ENCODE data around the gene HLA-DQA1.
"Not testable (repeated sequence)": the region's sequence is repeated elsewhere in the genome, so short reads cannot be mapped to it uniquely, and the experiment has no call there.

DNA sequence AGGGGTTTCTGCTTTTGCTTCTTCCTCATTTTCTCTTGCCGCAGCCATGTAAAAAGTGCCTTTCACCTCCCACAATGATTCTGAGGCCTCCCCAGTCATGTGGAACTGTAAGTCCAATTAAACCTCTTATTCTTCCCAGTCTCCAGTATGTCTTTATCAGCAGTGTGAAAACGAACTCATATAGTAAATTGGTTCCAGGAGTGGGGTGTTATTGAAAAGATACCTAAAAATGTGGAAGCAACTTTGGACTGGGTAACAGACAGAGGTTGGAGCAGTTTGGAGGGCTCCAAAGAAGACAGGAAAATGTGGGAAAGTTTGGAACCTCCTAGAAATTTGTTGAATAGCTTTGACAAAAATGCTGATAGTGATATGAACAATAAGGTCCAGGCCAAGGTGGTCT, 34.7 kb downstream of the HLA-DQA1 start:
- TF ChIP-seq, protein P1, sequence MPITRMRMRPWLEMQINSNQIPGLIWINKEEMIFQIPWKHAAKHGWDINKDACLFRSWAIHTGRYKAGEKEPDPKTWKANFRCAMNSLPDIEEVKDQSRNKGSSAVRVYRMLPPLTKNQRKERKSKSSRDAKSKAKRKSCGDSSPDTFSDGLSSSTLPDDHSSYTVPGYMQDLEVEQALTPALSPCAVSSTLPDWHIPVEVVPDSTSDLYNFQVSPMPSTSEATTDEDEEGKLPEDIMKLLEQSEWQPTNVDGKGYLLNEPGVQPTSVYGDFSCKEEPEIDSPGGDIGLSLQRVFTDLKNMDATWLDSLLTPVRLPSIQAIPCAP (CRISPR knock-in tag; IDR thresholded peaks at IDR 0.05) = not testable (repeated sequence)
- TF ChIP-seq, protein P2, sequence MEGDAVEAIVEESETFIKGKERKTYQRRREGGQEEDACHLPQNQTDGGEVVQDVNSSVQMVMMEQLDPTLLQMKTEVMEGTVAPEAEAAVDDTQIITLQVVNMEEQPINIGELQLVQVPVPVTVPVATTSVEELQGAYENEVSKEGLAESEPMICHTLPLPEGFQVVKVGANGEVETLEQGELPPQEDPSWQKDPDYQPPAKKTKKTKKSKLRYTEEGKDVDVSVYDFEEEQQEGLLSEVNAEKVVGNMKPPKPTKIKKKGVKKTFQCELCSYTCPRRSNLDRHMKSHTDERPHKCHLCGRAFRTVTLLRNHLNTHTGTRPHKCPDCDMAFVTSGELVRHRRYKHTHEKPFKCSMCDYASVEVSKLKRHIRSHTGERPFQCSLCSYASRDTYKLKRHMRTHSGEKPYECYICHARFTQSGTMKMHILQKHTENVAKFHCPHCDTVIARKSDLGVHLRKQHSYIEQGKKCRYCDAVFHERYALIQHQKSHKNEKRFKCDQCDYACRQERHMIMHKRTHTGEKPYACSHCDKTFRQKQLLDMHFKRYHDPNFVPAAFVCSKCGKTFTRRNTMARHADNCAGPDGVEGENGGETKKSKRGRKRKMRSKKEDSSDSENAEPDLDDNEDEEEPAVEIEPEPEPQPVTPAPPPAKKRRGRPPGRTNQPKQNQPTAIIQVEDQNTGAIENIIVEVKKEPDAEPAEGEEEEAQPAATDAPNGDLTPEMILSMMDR (IDR thresholded peaks at IDR 0.05) = not testable (repeated sequence)
- TF ChIP-seq, protein P3, sequence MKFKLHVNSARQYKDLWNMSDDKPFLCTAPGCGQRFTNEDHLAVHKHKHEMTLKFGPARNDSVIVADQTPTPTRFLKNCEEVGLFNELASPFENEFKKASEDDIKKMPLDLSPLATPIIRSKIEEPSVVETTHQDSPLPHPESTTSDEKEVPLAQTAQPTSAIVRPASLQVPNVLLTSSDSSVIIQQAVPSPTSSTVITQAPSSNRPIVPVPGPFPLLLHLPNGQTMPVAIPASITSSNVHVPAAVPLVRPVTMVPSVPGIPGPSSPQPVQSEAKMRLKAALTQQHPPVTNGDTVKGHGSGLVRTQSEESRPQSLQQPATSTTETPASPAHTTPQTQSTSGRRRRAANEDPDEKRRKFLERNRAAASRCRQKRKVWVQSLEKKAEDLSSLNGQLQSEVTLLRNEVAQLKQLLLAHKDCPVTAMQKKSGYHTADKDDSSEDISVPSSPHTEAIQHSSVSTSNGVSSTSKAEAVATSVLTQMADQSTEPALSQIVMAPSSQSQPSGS (CRISPR knock-in tag; IDR thresholded peaks at IDR 0.05; ENCODE audit: borderline replicate concordance, low read depth) = not testable (repeated sequence)
- TF ChIP-seq, protein P4, sequence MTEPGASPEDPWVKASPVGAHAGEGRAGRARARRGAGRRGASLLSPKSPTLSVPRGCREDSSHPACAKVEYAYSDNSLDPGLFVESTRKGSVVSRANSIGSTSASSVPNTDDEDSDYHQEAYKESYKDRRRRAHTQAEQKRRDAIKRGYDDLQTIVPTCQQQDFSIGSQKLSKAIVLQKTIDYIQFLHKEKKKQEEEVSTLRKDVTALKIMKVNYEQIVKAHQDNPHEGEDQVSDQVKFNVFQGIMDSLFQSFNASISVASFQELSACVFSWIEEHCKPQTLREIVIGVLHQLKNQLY (CRISPR knock-in tag; IDR thresholded peaks at IDR 0.05) = not testable (repeated sequence)
- not testable (repeated sequence) for TF ChIP-seq NR3C1 (CRISPR knock-in tag; conservative IDR thresholded peaks at IDR 0.05; ENCODE audit: low read depth); NR2C2 (CRISPR knock-in tag; IDR thresholded peaks at IDR 0.05); GABPB1 (CRISPR knock-in tag; IDR thresholded peaks at IDR 0.05); ZNF219 (CRISPR knock-in tag; IDR thresholded peaks at IDR 0.05; ENCODE audit: borderline replicate concordance); EMX1 (CRISPR knock-in tag; IDR thresholded peaks at IDR 0.05); SP1 (CRISPR knock-in tag; conservative IDR thresholded peaks at IDR 0.05)
- TF ChIP-seq, protein P5, sequence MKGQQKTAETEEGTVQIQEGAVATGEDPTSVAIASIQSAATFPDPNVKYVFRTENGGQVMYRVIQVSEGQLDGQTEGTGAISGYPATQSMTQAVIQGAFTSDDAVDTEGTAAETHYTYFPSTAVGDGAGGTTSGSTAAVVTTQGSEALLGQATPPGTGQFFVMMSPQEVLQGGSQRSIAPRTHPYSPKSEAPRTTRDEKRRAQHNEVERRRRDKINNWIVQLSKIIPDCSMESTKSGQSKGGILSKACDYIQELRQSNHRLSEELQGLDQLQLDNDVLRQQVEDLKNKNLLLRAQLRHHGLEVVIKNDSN (CRISPR knock-in tag; IDR thresholded peaks at IDR 0.05) = not testable (repeated sequence)

Measured in WTC11 (cell line).